Measurements from ENCODE around the gene FBXL7.

The FBXL7 gene

DNA sequence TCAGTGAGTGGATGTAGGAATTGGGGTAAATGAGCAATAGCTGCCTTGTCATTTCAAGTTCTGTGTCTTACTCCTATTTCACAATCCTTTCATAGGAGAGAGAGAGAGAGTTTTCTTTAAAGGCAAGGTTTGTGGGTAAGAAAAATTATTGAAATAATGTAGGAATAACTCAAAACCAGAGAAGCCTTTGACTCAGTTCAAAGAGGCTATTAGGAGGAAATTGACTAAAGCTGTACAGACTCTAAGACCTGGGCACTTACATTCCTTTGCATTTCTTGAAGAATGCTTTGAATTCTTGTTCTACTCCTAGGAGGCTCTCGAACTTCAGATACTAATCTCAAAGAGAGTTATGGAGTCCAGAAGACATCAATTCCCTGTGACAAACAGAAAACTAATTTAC lies 257.1 kb downstream of the FBXL7 start:
- DNase-seq (ENCODE audit: extremely low read depth, insufficient read length), result no peak
- Histone ChIP-seq H3K4me3 (replicated peaks; ENCODE audit: low read depth, low read length) (no peak overlapping the region), H3K36me3 (ENCODE audit: control insufficient read depth, insufficient read depth, low read length) (no peaks in the 10 kb centered on the region), H3K27me3 (replicated peaks; ENCODE audit: control insufficient read depth, insufficient read depth, low read length) (no peaks in the 10 kb centered on the region)
- TF ChIP-seq, protein P1, sequence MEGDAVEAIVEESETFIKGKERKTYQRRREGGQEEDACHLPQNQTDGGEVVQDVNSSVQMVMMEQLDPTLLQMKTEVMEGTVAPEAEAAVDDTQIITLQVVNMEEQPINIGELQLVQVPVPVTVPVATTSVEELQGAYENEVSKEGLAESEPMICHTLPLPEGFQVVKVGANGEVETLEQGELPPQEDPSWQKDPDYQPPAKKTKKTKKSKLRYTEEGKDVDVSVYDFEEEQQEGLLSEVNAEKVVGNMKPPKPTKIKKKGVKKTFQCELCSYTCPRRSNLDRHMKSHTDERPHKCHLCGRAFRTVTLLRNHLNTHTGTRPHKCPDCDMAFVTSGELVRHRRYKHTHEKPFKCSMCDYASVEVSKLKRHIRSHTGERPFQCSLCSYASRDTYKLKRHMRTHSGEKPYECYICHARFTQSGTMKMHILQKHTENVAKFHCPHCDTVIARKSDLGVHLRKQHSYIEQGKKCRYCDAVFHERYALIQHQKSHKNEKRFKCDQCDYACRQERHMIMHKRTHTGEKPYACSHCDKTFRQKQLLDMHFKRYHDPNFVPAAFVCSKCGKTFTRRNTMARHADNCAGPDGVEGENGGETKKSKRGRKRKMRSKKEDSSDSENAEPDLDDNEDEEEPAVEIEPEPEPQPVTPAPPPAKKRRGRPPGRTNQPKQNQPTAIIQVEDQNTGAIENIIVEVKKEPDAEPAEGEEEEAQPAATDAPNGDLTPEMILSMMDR (IDR thresholded peaks at IDR 0.05; ENCODE audit: insufficient read depth, low read length, poor library complexity, severe bottlenecking), result no peak

DNA sequence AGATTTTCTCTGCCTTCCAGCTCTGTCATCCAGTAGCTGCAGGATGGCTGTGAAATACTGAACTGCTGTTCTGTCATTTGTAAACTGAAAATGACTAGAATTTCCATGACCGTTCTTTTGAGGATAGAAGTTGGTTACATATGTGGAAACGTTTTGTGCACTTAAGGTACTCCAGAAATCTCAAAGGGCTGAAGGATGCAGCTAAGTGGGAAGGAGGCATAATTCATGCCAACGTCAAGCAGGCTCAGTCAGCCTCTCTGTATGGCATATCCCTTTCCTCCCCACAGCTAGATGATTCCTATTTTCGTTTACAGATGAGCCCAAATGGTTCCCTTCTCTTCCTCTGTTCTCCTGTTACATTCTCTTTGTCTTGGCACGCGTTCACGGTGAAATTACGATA lies 257.6 kb downstream of the FBXL7 start:
- TF ChIP-seq, protein P1 (IDR thresholded peaks at IDR 0.05; ENCODE audit: insufficient read depth, low read length, poor library complexity, severe bottlenecking), result no peak
- H3K4me3 ChIP-seq (replicated peaks; ENCODE audit: low read depth, low read length), result no peak overlapping the region
- no peaks in the 10 kb centered on the region for H3K27me3 ChIP-seq (replicated peaks; ENCODE audit: control insufficient read depth, insufficient read depth, low read length)
- no peaks in the 10 kb centered on the region for H3K36me3 ChIP-seq (ENCODE audit: control insufficient read depth, insufficient read depth, low read length)
- no peak for DNase-seq (ENCODE audit: extremely low read depth, insufficient read length)

- Histone ChIP-seq H3K27me3 (replicated peaks; ENCODE audit: control insufficient read depth, insufficient read depth, low read length) (no peaks in the 10 kb centered on the region), H3K4me3 (replicated peaks; ENCODE audit: low read depth, low read length) (no peak overlapping the region), H3K36me3 (ENCODE audit: control insufficient read depth, insufficient read depth, low read length) (no peaks in the 10 kb centered on the region)
- no peak for DNase-seq (ENCODE audit: extremely low read depth, insufficient read length)
- TF ChIP-seq, protein P1 (IDR thresholded peaks at IDR 0.05; ENCODE audit: insufficient read depth, low read length, poor library complexity, severe bottlenecking), result no peak
These were observed 262.7 kb downstream of the FBXL7 start for GRCh38 chr5:15762668-15763067.

DNA sequence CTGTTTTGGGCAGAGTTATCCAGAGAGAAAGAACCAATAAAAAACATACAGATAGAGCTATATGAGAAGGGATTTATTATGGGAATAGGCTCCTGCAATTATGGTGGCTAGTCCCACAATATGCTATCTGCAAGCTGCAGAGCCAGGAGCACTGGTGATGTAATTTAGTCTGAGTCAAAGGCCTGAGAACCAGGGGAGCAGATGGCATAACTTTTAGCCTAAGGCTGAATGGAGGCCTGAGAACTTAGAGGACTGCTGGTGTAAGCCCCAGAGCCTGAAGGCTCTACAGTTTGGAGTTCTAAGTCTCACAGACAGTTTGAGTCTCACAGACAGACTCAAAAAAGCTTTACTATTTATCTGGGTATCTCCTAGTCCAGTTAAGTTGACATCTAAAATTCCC lies 263.8 kb downstream of the FBXL7 start:
- no peaks in the 10 kb centered on the region for H3K36me3 ChIP-seq (ENCODE audit: control insufficient read depth, insufficient read depth, low read length)
- no peak overlapping the region for H3K4me3 ChIP-seq (replicated peaks; ENCODE audit: low read depth, low read length)
- TF ChIP-seq, protein P1 (IDR thresholded peaks at IDR 0.05; ENCODE audit: insufficient read depth, low read length, poor library complexity, severe bottlenecking), result no peak
- DNase-seq (ENCODE audit: extremely low read depth, insufficient read length), result no peak
- no peaks in the 10 kb centered on the region for H3K27me3 ChIP-seq (replicated peaks; ENCODE audit: control insufficient read depth, insufficient read depth, low read length)

- H3K36me3 ChIP-seq (ENCODE audit: control insufficient read depth, insufficient read depth, low read length), result no peaks in the 10 kb centered on the region
- no peak for DNase-seq (ENCODE audit: extremely low read depth, insufficient read length)
- TF ChIP-seq, protein P1 (IDR thresholded peaks at IDR 0.05; ENCODE audit: insufficient read depth, low read length, poor library complexity, severe bottlenecking), result no peak
- H3K27me3 ChIP-seq (replicated peaks; ENCODE audit: control insufficient read depth, insufficient read depth, low read length), result no peaks in the 10 kb centered on the region
- no peak overlapping the region for H3K4me3 ChIP-seq (replicated peaks; ENCODE audit: low read depth, low read length)
These were observed 269.0 kb downstream of the FBXL7 start for GRCh38 chr5:15768936-15769335.

GRCh38 chr5:15772131-15772530 lies 272.2 kb downstream of the FBXL7 start:
- DNase-seq (ENCODE audit: extremely low read depth, insufficient read length), result no peak
- Histone ChIP-seq H3K27me3 (replicated peaks; ENCODE audit: control insufficient read depth, insufficient read depth, low read length) (no peaks in the 10 kb centered on the region), H3K36me3 (ENCODE audit: control insufficient read depth, insufficient read depth, low read length) (no peaks in the 10 kb centered on the region), H3K4me3 (replicated peaks; ENCODE audit: low read depth, low read length) (no peak overlapping the region)
- TF ChIP-seq, protein P1 (IDR thresholded peaks at IDR 0.05; ENCODE audit: insufficient read depth, low read length, poor library complexity, severe bottlenecking), result no peak
